ENCODE measurements around the gene CAMKV.
"Not testable (repeated sequence)": the region's sequence is repeated elsewhere in the genome, so short reads cannot be mapped to it uniquely, and the experiment has no call there.

CAMKV gene

GRCh38 chr3:49904448-49904847, 34.7 kb upstream of the CAMKV start:
- H3K27me3 ChIP-seq (ENCODE audit: control insufficient read depth, insufficient read depth, low read length); H3K4me3 ChIP-seq (ENCODE audit: low read depth, low read length); H3K9ac ChIP-seq (ENCODE audit: low read length); H3K36me3 ChIP-seq (ENCODE audit: control insufficient read depth, insufficient read depth, low read length); H3K27ac ChIP-seq (ENCODE audit: low read depth, low read length); H3K9me3 ChIP-seq (ENCODE audit: control insufficient read depth, insufficient read depth, low read depth, low read length): not testable (repeated sequence)
- peaks cover 32% of the 10 kb centered on the region for H3K4me1 ChIP-seq (ENCODE audit: control insufficient read depth, insufficient read depth, low read length)

- H3K9ac ChIP-seq (ENCODE audit: low read length): peak within 1 kb of the TSS; percentile 59
- H3K9me3 ChIP-seq (ENCODE audit: control insufficient read depth, insufficient read depth, low read depth, low read length): no peaks in the 10 kb centered on the region
- H3K27ac ChIP-seq (ENCODE audit: low read depth, low read length): no peak within 1 kb of the TSS
- H3K27me3 ChIP-seq (ENCODE audit: control insufficient read depth, insufficient read depth, low read length): peaks cover 3% of the 10 kb centered on the region
- H3K4me3 ChIP-seq (ENCODE audit: low read depth, low read length): peak within 1 kb of the TSS; percentile 42
- peaks cover 30% of the 10 kb centered on the region for H3K4me1 ChIP-seq (ENCODE audit: control insufficient read depth, insufficient read depth, low read length)
- H3K36me3 ChIP-seq (ENCODE audit: control insufficient read depth, insufficient read depth, low read length): no peaks in the 10 kb centered on the region
These were observed 34.0 kb upstream of the CAMKV start, which contains the start of gene MST1R for GRCh38 chr3:49903451-49904424. Gene MST1R (minus strand): TSS chr3:49903873. CDS start chr3:49903609, 264 bp downstream.

DNA sequence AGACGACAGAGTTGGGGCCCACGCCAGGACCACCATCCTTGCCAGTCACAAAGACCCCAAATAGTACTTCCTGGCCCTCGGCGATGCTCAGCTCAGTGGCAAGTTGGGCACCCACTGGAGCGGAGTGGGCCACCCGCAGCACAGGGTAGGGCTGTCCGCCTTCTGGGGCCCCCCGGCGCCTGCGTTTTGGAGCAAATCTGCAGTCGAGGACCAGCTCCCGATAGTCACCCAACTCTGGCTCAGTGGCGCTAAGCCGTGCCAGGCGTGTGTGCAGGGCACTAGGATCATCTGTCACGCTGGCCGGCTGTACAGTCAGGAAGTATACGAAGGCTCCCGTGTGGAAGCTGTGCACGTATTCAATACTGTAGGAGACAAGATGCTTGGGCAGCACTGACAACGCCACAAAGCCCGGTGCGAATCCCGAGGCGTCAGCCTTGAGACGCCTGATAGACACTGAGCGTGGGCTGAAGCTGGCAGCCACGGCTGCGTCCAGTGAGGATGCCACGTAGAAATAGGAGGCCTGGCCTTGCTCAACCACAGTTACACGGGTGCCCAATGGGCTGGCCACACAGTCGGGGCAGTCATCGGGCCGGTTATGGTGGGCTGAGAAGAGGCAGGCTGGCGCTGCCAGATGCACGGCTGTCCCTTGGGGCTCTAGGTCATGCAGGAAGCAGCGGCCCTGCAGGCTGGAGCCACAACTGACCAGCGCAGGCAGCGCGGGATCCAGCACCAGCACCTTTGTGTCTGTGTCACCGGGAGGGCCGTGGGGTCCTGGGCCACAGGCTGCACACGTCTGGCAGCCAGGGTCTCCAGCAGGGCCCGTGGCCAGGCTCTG, 33.0 kb upstream of the CAMKV start:
- H3K4me1 ChIP-seq (ENCODE audit: control insufficient read depth, insufficient read depth, low read length): peaks cover 20% of the 10 kb centered on the region

DNA sequence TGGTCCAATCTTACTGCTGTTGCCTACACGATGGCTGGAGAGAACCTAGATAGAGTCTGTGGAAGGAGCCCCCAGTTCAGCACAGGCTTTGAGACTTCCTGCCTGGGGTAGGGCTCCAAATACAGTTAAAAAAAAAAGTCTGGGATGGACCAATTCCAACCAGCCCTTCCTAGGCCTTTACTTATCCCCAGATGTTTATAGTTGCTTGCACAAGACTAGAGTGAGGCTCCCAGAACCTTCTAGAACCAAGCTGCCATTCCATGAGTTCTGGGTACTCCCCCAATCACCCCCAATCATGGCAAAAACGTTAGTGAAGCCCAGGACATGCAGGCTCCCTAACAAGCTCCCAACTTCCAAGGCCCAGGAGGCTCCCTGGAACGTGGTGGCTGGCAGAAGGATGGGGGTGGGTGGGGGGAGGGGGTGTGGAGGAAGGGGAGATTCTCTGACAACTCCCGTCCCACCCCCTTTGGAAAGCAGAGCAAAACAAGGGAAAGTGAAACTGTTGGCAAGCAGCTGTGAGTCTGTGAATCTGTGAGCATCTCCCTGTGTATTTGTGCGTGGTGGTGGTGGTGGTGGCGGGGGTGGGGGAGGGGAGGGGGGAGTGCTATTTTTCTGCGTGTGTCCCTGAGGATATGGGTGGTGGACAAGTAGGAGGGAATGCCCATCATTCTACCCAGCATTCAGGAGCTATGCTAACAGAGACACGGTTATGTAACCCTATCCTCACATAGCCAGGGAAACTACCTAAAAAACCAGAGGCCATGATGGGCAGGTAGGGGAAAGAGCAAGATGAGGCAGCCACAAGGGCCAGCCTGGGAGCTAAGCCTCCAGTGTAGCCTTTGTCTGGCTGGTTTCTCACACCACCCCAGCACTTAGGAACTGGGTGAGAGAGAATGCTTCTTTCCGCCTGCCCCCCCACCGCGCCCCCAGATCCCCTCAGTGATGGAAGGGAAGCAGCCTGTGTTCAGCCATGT, 31.9 kb upstream of the CAMKV start:
- Histone ChIP-seq H3K4me3 (ENCODE audit: low read depth, low read length) (no peak overlapping the region), H3K9me3 (ENCODE audit: control insufficient read depth, insufficient read depth, low read depth, low read length) (no peaks in the 10 kb centered on the region), H3K27ac (ENCODE audit: low read depth, low read length) (no peak overlapping the region), H3K36me3 (ENCODE audit: control insufficient read depth, insufficient read depth, low read length) (no peaks in the 10 kb centered on the region), H3K27me3 (ENCODE audit: control insufficient read depth, insufficient read depth, low read length) (no peaks in the 10 kb centered on the region), H3K9ac (ENCODE audit: low read length) (no peak overlapping the region), H3K4me1 (ENCODE audit: control insufficient read depth, insufficient read depth, low read length) (peaks cover 19% of the 10 kb centered on the region)

More for the DNA sequence above, 33.0 kb upstream of the CAMKV start:
- H3K4me3 ChIP-seq (ENCODE audit: low read depth, low read length): no peak overlapping the region
- H3K9me3 ChIP-seq (ENCODE audit: control insufficient read depth, insufficient read depth, low read depth, low read length): no peaks in the 10 kb centered on the region
- no peaks in the 10 kb centered on the region for H3K36me3 ChIP-seq (ENCODE audit: control insufficient read depth, insufficient read depth, low read length)
- H3K27me3 ChIP-seq (ENCODE audit: control insufficient read depth, insufficient read depth, low read length): no peaks in the 10 kb centered on the region
- H3K27ac ChIP-seq (ENCODE audit: low read depth, low read length): no peak overlapping the region
- no peak overlapping the region for H3K9ac ChIP-seq (ENCODE audit: low read length)

GRCh38 chr3:49900491-49901153, 30.9 kb upstream of the CAMKV start:
- Histone ChIP-seq H3K36me3 (ENCODE audit: control insufficient read depth, insufficient read depth, low read length) (no peaks in the 10 kb centered on the region), H3K4me3 (ENCODE audit: low read depth, low read length) (no peak overlapping the region), H3K9ac (ENCODE audit: low read length) (no peak overlapping the region), H3K4me1 (ENCODE audit: control insufficient read depth, insufficient read depth, low read length) (peaks cover 9% of the 10 kb centered on the region), H3K27ac (ENCODE audit: low read depth, low read length) (no peak overlapping the region), H3K9me3 (ENCODE audit: control insufficient read depth, insufficient read depth, low read depth, low read length) (no peaks in the 10 kb centered on the region), H3K27me3 (ENCODE audit: control insufficient read depth, insufficient read depth, low read length) (no peaks in the 10 kb centered on the region)

DNA sequence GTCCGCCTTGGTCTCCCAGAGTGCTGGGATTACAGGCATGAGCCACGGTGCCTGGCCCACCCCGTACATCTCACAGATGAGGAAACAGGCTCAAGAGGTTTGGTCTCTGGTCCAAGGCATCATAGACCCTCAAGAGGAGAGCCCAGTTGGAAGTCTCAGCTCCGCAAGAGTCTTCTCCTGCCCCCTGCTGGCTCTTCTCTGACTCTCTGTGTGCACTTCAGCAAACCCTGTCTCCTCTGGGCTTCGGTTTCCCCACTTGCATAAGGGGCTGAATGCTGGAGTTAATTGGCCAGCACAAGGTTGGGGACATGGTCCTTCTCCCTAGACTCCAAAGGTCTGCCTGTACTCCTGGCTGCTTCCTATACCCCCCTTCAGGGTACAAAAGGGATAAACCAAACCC, 30.1 kb upstream of the CAMKV start:
- Histone ChIP-seq H3K27me3 (ENCODE audit: control insufficient read depth, insufficient read depth, low read length) (no peaks in the 10 kb centered on the region), H3K4me1 (ENCODE audit: control insufficient read depth, insufficient read depth, low read length) (peaks cover 9% of the 10 kb centered on the region), H3K9me3 (ENCODE audit: control insufficient read depth, insufficient read depth, low read depth, low read length) (no peaks in the 10 kb centered on the region), H3K36me3 (ENCODE audit: control insufficient read depth, insufficient read depth, low read length) (no peaks in the 10 kb centered on the region), H3K9ac (ENCODE audit: low read length) (no peak overlapping the region), H3K27ac (ENCODE audit: low read depth, low read length) (no peak overlapping the region), H3K4me3 (ENCODE audit: low read depth, low read length) (no peak overlapping the region)

- Histone ChIP-seq H3K27ac (ENCODE audit: low read depth, low read length) (no peak overlapping the region), H3K27me3 (ENCODE audit: control insufficient read depth, insufficient read depth, low read length) (no peaks in the 10 kb centered on the region), H3K9ac (ENCODE audit: low read length) (no peak overlapping the region), H3K4me1 (ENCODE audit: control insufficient read depth, insufficient read depth, low read length) (peaks cover 7% of the 10 kb centered on the region), H3K4me3 (ENCODE audit: low read depth, low read length) (no peak overlapping the region), H3K9me3 (ENCODE audit: control insufficient read depth, insufficient read depth, low read depth, low read length) (no peaks in the 10 kb centered on the region), H3K36me3 (ENCODE audit: control insufficient read depth, insufficient read depth, low read length) (no peaks in the 10 kb centered on the region)
These were observed 29.3 kb upstream of the CAMKV start for GRCh38 chr3:49898991-49899390.

DNA sequence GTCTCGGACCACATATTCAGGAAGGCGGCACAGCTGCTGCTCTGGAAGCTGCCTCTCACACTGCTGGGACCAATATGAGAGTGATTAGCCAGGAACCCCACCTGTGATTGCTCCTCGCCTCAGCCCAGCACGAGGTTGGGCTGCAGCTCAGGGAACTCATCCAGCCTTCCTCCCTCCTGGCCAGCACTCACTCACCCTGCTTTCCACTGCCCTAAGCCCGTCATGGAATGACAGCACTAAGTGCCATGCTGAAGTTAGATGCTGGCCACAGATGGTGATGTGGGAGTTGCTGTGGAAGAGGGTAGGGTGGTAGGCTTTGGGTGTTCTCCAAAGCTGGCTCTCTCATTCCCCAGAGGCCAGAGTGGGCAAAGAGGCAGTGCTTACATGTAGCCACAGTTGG, 26.6 kb upstream of the CAMKV start:
- H3K9ac ChIP-seq (ENCODE audit: low read length): no peak overlapping the region
- no peaks in the 10 kb centered on the region for H3K27me3 ChIP-seq (ENCODE audit: control insufficient read depth, insufficient read depth, low read length)
- H3K27ac ChIP-seq (ENCODE audit: low read depth, low read length): no peak overlapping the region
- H3K36me3 ChIP-seq (ENCODE audit: control insufficient read depth, insufficient read depth, low read length): no peaks in the 10 kb centered on the region
- no peaks in the 10 kb centered on the region for H3K9me3 ChIP-seq (ENCODE audit: control insufficient read depth, insufficient read depth, low read depth, low read length)
- H3K4me1 ChIP-seq (ENCODE audit: control insufficient read depth, insufficient read depth, low read length): no peaks in the 10 kb centered on the region; the same call in 1 of the 2 replicates
- no peak overlapping the region for H3K4me3 ChIP-seq (ENCODE audit: low read depth, low read length)

- no peak overlapping the region for H3K27ac ChIP-seq (ENCODE audit: low read depth, low read length)
- no peak overlapping the region for H3K4me3 ChIP-seq (ENCODE audit: low read depth, low read length)
- no peaks in the 10 kb centered on the region for H3K9me3 ChIP-seq (ENCODE audit: control insufficient read depth, insufficient read depth, low read depth, low read length)
- H3K36me3 ChIP-seq (ENCODE audit: control insufficient read depth, insufficient read depth, low read length): no peaks in the 10 kb centered on the region
- H3K4me1 ChIP-seq (ENCODE audit: control insufficient read depth, insufficient read depth, low read length): no peaks in the 10 kb centered on the region; the same call in 1 of the 2 replicates
- no peak overlapping the region for H3K9ac ChIP-seq (ENCODE audit: low read length)
- no peaks in the 10 kb centered on the region for H3K27me3 ChIP-seq (ENCODE audit: control insufficient read depth, insufficient read depth, low read length)
These were observed 26.1 kb upstream of the CAMKV start for GRCh38 chr3:49895791-49896190.

GRCh38 chr3:49889296-49889695, 19.6 kb upstream of the CAMKV start:
- Histone ChIP-seq H3K9ac (ENCODE audit: low read length) (no peak overlapping the region), H3K27ac (ENCODE audit: low read depth, low read length) (no peak overlapping the region), H3K4me1 (ENCODE audit: control insufficient read depth, insufficient read depth, low read length) (no peaks in the 10 kb centered on the region), H3K4me3 (ENCODE audit: low read depth, low read length) (no peak overlapping the region), H3K27me3 (ENCODE audit: control insufficient read depth, insufficient read depth, low read length) (no peaks in the 10 kb centered on the region), H3K36me3 (ENCODE audit: control insufficient read depth, insufficient read depth, low read length) (no peaks in the 10 kb centered on the region), H3K9me3 (ENCODE audit: control insufficient read depth, insufficient read depth, low read depth, low read length) (no peaks in the 10 kb centered on the region)

All from HUES6 (cell line).